Activated naive CD4-positive, alpha-beta T cell (primary cell): ENCODE results near the gene PDE6H.

Experiments
- DNase-seq, 4 experiments: peaks; one replicate each; lab custom pipeline; 2025; lab: John Stamatoyannopoulos, UW

Gene PDE6H

DNA sequence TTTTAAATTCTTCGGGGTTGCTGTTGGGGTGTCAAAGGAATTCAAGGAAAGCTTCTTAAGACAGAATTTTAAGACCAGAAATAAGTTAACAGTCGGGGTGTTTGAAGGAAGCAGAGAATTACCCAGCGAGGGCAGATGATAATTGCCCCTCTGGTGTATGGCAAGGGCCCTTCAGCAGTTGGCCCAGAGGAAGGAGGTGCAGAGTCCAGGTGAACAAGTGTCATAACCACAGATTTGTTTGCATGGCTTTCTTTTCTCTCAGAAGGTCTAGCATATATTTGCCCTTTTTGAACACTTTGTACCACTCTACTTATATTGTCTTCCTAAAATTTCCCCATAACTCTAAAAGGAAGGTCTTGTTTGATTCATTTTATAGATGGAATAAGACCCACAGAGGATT lies 1.8 kb downstream of the PDE6H start:
- DNase-seq, result no peak

DNA sequence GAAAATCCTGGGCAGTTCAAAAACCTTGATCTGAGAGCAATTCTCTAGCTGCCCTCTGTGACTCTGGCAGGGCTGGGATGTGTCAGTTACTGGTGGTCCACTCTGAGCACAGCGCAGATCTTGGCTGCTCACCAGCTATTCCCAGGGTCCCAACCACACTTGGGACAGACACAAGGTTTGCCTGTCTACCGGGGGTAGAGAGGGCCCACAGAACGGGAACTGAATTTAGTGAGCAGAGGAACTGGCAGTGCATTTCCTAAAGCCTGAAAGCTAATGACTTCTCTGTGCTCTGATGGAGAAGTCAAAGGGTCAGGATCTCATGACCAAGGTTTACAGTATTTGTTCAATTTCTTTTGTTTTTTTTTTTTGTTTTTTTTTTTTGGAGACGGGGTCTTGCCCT lies 2.6 kb downstream of the PDE6H start:
- DNase-seq, result no peak

DNA sequence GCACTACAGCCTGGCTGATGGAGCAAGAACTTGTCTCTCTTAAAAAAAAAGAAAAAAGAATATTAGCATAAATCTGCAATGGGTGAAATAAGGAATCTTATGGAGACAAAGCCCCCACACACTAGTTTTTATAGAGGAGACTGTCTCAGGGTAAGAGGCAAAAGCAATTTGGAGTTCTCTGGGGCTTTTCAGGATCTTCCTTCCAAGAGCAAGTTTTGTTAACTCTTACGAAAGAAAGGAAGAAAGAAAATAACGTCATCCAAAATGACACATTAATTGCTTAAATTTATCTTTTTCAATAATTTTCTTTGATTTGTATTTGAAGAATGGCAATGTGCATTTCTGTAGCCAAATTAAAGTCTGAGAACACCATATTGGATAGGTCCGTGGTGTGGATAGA lies 3.8 kb downstream of the PDE6H start:
- no peak for DNase-seq

DNA sequence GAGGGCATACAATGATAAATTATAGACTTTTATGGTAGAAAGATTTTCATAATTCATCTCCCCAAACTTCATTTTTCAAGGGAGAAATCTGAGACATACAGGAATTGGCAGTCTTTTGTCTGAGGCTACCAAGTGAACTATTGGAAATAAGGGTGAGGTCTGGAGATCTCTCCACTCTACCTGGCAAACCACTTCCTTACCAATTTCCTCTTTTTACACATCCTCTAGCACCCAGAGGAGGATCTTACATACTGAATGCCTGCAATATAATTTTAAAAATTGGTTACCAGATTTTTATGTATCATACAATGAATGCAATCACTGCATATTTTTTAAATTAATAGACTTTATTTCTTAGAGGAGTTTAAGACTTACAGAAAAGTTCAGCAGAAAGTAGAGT lies 6.6 kb downstream of the PDE6H start:
- no peak for DNase-seq

DNA sequence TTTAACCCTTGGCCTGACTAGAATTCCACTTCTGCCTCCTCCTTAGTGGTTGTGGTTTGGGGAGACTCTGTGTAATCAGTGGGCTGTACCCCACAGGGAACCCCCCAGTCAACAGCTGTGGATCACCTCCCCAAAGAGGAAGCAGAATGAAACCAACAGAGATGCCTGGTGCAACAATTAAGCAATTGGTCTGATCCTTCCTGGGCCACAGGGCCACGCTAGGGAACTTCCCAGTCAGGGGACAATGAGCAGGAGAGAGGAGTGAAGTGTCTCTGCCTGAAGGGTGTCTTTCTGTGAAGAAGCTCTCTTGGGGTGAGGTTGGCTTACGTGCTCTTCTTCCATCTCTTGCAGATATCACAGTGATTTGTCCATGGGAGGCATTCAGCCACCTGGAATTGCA lies 8.2 kb downstream of the PDE6H start:
- no peak for DNase-seq

DNA sequence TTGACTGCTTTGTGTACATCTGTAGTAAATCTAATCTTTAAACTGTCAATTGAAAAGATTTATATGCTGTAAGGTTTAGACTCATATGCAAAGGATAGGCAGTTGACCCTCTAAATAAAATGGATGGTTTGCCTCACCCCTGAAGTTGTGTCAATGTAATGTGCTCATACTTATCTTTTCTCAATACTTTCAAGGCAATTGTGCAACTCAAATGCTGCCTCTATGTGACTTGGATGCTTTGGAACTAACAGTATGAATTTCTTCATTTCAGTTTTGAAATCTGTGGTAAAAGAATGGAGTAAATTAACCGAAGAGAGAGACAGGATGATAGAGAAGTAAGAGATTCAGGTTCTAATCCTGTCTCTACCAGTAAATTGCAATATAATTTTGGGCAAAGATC lies 9.7 kb downstream of the PDE6H start:
- no peak for DNase-seq

DNA sequence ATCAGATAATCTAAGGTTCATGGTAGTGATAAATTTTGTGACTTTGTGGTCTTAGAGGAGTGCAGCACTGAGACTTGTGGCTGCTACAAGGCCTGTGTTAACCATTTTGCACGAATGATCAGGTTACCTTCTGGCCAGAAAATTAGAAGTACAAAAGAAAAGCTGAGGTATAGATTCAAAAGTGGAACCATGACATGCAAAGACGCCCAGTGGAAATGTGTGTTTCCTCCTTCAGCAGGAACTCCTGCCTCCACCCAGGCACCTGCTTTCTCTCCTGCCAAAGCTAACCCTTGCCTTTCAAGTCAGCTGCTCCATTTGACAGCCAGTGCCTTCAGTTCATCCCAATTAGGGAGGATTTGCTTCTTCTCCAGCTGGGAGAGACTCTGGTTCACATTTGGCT lies 10.1 kb downstream of the PDE6H start:
- no peak for DNase-seq

DNA sequence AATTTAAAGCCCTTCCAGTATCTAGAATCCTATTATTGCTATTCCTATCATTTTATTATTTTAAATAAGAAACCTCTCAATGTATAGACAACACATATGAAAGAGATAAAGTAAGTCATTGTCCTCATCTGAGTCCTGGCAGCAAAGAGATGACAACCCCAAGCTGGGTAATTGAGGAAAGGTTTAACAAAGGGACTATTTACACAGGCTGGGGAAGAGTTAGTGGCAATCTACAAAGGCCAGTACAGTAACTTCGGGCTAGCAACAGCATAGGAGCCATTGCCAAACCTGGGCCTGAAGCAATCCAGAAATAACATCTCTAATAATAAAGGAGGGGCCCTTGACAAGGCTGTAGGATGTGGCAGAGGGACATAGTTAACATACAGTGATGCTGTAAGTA lies 11.2 kb downstream of the PDE6H start:
- DNase-seq, result no peak

DNA sequence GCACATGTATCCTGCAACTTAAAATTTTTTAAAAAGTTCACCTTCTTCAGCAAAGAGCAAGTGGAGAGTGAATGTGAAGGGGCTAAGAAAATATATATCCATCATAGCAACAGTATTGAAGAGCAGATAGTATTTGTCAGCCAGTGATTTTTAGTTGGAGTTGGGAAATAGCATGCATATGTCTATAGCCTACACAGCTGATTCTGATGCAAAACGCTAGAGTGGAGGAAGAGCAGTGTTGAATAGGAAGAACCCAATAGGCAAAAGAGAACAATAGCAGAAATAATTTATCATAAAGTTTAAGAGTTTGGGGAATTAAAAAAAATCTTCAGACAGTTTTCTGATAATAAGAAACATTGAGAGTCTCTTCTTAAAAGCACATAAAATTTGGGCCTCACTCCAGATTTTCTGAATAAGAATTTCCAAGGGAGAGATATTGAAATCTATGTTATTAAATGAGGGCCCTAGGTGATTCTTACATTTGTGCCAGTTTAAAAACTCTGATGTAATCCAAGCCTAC lies 12.0 kb downstream of the PDE6H start:
- DNase-seq, result no peak

DNA sequence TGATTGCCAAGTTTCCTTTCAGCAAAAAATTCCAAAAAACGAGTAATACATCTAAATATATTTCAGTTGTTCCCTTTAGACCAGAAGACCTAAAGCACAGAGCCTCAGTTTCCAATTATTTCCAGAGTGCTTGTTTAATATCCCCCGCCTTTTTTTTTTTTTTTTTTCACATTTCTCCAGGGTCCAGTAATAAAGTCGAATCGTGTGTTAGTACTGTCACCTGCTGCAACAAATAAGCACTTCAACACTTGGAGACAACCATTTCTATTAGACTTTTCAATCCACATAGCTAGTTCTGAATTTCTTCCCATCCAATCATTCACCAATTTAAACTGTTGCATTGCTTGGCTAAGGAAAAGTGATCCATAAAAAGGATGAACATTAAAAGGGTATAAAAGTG lies 13.6 kb downstream of the PDE6H start:
- no peak for DNase-seq

DNA sequence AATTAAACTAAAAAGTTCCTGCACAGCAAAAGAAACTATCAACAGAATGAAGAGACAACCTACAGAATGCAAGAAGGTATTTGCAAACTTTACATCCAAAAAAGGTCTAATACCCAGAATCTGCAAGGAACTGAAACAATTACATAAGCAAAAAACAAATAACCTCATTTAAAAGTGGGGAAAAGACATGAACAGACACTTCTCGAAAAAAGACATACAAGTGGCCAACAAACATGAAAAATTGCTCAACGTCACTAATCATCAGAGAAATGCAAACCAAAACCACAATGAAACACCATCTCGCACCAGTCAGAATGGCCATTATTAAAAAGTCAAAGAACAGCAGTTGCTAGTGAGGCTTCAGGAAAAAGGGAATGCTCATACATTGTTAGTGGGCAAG lies 15.2 kb downstream of the PDE6H start:
- no peak for DNase-seq

DNA sequence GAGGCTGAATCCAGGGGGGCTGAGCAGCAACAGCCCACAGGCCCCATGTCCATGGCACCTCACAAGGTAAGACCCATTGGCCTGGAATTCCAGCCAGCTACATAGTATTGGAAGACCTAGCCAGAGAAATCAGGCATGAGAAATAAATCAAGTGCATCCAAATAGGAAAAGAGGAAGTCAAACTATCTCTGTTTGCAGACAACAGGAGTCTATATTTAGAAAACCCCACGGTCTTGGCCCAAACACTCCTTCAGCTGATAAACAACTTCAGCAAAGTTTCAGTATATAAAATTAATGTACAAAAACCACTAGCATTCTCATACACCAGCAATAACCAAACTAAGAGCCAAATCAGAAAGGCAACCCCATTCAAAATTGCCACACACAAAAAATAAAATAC lies 16.9 kb downstream of the PDE6H start:
- no peak for DNase-seq

DNA sequence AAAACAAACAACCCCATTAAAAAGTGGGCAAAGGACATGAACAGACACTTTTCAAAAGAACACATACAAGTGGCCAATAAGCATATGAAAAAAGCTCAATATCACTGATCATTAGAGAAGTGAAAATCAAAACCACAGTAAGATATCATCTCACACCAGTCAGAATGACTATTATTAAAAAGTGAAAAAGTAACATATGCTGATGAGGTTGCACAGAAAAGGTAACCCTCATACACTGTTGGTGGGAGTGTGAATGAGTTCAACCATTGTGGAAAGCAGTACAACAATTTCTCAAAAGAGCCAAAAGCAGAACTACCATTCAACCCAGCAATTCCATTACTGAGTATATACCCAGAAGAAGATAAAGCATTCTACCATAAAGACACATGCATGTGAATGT lies 18.2 kb downstream of the PDE6H start:
- DNase-seq, result no peak

DNA sequence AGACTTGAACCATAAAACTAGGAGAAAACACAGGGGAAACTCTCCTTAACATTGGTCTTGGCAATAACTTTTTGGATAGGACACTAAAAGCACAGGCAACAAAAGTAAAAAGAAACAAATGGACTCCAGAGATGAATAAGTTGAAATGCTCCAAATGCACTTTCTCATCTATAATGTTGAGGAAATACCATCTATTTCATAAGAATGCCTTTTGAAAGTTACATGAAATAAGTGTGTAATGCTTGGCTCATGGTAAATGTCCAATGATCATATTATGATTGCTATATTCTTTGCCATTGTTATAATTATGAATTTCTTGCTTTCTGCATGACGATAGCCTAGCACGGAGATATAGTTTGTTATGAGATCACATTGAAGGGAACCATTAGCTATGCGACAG lies 19.8 kb downstream of the PDE6H start:
- DNase-seq, result no peak

DNA sequence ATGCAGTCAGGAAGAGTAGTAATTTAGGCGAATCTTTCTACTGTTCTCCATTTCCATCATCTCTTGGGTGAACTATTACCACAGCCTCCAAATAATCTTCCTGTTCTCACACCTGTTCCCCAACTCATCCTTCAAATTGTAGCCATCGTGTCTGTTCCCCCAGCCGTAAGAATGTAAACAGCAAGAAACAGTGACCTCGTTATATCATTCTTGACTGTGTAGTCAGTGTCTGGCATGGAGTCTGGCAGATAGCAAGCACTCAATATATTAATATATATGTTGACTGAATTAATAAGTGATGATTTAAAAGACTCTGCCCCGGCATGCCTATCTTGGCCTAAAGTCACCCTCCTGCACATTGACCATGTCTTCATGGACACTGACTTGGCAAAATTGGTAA lies 20.3 kb downstream of the PDE6H start:
- DNase-seq, result no peak

DNA sequence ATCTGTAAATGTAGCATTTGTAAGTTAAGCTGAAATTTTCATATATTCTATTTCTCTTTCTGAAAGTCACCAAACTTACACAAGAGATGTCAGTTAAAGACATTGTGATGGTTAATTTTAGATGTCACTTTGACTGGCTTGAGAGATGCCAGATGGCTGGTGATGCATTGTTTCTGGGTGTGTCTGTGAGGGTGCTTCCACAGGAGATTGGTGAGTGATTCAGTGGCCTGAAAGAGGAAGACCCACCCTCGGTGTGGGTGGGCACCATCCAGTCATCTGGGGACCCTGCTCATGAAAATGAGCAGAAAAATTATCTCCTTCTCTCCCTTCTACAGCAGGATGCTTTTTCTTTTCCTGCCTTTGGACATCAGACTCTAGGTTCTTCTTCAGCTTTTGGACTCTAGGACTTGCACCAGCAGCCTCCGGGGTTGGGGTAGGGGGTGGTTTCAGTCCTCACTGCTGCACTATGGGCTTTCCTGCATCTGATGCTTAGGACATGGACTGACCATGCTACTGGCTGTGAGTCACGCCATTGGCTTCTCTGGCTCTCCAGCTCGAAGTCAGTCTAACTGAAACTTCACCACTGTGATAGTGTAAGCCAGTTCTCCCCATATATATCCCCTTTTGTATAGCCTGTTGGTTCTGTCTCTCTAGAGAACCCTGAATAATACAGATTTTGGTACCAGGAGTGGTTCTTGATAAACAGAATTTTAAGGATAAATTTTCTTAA lies 20.9 kb downstream of the PDE6H start:
- no peak for DNase-seq

DNA sequence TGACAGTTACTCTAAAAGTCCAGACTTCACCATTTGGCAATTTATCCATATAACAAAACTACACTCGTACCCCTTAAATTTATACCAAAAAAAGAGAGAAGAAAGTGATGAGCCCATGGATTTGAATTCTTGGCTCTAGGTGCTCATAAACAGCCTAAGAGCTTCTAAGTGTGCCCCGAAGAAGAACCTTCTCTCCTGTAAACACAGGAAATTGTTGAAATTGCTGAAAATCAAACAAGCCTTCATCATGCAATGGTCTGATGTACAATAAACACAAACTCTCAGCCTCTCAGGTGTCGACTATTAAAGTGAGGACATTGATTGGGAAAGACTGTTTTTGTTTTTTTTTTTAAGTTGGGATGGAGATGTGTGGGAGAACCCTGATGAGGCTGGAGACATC lies 21.8 kb downstream of the PDE6H start:
- no peak for DNase-seq

DNA sequence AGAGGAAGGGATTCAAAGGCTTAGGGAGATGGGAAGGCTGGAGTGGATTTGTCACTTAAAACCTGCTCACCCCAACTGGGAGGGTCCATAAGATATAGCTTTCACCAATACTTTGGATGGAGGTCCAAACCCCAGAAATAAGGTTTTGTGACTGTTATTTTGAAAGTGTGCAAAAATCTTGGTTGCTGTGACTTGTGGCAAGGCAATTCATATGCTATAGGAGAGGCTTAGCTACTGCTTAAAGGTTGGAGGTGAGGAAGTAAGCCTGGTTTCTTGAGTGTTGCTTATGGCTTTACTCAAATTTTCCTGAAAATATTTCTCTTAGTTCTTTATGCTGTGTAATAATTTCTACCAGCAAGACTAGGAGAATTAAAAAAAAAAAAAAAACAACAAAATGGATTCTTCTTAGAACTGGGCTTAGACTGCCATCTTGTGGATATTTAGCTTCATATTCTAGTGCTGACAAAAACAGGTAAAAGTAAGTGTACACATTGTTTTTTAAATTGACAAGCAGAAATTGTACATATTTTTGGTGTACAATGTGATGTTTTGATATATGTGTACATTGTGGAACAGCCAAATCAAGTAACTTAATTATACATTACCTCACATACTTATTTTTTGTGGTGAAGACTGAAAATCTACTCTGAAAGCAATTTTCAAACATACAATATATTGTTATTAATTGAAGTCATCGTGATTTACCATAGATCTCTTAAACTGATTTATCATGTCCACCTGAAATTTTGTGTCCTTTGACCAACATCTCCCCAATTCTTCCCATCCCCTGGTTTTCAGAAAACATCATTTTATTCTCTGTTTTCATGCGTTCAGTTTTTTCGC lies 23.0 kb downstream of the PDE6H start:
- no peak for DNase-seq

DNA sequence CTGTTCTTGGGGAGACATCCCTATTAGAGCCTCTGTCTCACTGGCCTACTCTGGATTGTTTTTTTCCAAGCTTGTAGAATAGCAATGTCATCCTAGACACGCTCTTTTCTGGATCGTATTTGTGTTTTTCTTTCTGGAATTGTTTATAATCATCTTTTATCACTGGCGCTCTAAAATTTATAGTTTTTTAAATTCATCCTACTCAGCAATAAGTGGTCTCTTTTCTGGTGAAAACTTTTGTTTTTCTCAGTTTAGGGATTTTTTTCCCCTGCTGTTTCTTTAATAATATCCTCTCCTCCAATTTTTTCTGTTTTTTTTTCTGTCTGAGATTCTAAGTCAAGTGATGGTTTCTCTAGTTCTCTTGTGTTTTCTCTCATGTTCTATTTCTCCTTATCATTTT lies 25.2 kb downstream of the PDE6H start:
- DNase-seq, result no peak

DNA sequence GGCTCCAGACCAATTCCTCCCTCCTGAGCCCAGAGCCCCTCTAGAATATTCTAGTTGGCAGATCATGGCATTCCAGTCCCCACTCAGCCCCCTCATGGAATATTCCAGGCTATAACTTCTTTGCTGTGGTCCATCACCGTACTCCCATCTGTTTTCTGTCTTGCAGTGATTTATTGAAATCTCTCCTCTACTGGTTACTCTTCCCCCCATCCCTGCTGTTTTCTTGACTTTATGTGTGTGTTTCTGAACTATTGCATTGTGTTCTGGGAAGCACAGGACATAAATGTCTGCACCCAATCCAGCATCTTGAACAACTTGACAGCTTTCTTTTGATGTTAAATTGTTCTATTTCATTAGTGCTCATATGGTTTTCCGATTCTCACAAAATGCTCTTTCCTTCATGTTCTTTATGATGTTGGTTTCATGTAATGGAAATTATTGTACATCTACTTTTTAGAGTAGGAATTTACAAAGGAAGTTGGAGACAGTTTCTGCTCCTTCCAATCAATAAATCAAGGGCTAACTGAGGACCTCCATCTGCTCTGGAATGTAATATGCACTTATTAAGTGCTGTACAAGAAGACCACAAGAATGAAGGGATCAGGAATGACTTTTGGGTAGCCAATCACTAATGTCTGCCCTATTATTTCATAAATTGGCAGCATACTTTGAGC lies 26.3 kb downstream of the PDE6H start:
- DNase-seq, result no peak

DNA sequence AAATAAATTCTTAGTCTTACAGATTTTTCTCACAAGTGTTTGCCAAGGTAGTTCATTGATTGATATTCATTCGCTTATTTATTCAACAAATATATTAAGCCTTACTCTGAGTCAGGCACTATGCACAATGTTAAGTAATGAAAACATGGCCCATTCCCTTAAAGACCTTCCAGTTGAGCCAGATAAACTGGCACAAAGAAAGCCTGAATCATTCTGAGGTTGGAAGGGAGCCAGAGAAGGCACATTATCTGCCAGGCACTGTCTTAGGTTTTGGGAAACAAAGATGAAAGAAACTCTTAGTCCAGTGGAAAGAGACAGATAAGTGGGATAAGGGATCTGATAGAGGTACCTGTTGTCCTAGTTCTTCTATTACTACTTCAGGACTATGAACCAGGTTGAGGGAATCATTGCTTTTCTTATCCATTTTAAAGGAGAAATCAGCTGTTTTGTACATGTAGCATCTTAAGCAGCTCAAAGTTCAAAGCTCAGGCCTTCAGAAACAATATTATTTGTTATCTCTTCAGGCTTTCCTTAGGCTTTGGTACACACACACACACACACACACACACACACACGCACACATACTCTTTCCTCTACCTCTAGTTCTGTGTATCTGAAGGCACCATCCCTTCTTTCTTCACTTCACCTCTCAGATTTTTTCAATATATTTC lies 27.0 kb downstream of the PDE6H start:
- no peak for DNase-seq

DNA sequence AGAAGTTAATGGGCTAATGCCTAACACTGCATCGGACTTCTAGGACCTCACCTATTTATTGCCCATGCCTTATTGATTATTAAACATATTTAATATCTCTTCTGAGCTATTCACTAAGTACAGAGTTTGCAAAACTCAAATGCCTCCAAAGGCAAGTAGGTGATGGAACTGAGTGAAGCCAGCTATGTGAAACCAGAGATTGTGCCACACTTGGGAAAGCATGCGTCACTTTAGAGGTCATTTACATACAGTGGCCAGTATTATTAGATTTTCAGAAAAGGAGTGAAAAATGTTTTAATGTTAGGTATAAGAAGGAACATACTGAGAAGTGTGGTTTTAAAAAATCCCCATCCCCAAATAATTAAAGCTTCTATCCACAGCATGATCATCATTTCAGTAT lies 27.7 kb downstream of the PDE6H start:
- no peak for DNase-seq
